Middle frontal gyrus (tissue), 1 donor: ENCODE measurements around the gene MBD3.

ENCODE experiments used
- DNase-seq: peaks from one replicate; pipeline ENCODE4 v3.0.0-alpha.2; 2015; ENCODE audit warnings: low spot score; ENCODE audit errors: extremely low spot score

MBD3 gene

DNA sequence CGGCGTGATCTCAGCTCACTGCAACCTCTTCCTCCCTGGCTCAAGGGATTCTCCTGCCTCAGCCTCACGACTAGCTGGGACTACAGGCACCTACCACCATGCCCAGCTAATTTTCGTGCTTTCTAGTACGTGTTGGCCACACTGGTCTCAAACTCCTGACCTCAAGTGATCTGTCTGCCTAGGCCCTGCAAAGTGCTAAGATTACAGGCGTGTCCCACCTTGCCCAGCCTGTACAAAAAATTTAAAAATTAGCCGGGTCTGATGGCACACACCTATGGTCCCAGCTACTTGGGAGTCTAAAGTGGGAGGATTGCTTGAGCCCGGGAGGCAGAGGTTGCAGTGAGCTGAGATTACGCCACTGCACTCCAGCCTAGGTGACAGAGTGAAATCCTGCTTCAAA is 19.9 kb downstream of the MBD3 start:
- no peak for DNase-seq

DNA sequence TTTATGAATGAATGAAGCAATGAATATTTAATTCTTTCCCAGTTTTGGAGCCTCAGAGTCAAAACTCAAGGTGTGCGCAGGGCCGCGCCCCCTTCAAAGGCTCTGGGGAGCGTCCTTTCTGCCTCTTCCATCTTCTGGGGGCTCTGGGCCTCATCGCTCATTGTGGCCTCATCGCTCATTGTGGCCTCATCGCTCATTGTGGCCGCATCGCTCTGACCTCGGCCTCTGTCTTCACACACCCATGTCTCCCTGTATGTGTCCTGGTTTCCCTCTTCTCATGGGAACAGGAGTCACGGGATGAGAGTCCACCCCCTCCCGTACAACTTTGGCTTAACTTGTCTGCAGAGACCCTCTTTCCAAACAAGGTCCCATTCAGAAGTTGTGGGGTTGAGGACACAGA is 21.3 kb downstream of the MBD3 start:
- no peak for DNase-seq

GRCh38 chr19:1570836-1571235 is 21.8 kb downstream of the MBD3 start:
- no peak for DNase-seq

DNA sequence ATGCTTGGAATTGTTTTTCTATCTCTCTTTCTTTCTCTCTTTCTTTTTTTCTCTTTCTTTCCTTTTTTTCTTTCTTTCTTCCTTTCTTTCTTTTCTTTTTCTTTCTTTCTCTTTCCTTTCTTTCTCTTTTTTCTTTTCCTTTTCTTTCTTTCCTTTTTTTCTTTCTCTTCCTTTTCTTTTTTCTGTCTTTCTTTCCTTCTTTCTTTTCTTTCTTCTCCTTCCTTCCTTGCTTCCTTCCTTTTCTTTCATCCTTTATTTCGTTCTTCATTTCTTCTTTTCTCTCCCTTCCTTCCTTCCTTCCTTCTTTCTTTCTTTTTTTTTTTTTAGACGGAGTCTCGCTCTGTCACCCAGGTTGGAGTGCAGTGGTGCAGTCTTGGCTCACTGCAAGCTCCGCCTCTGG is 22.7 kb downstream of the MBD3 start:
- no peak for DNase-seq

- DNase-seq: peak; percentile 27
Measured at GRCh38 chr19:1568320-1569019, 24.2 kb downstream of the MBD3 start, which contains the start of gene MEX3D. MEX3D (minus strand) TSS chr19:1568325; CDS start chr19:1568058, 267 bp downstream.

DNA sequence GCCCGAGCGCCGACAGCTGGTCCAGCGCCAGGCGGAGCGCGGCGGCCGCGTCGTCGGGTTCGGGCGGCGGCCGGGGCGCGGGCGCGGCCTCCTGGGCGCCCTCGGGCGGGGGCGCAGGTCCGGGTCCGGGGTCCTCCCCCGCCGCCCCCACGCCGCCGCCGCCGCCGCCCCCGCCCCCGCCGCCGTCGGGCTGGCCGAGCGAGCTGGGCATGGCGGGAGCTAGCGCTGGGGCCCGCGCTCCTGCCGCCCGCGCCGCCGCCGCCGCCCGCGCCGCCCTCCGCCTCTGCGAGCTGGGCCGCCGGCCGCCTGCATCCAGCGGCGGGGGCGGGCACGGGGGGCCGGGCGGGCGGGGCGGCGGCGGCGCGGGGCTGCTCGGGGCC is 24.8 kb downstream of the MBD3 start:
- no peak for DNase-seq

GRCh38 chr19:1567116-1567847 is 25.4 kb downstream of the MBD3 start:
- DNase-seq: no peak

DNA sequence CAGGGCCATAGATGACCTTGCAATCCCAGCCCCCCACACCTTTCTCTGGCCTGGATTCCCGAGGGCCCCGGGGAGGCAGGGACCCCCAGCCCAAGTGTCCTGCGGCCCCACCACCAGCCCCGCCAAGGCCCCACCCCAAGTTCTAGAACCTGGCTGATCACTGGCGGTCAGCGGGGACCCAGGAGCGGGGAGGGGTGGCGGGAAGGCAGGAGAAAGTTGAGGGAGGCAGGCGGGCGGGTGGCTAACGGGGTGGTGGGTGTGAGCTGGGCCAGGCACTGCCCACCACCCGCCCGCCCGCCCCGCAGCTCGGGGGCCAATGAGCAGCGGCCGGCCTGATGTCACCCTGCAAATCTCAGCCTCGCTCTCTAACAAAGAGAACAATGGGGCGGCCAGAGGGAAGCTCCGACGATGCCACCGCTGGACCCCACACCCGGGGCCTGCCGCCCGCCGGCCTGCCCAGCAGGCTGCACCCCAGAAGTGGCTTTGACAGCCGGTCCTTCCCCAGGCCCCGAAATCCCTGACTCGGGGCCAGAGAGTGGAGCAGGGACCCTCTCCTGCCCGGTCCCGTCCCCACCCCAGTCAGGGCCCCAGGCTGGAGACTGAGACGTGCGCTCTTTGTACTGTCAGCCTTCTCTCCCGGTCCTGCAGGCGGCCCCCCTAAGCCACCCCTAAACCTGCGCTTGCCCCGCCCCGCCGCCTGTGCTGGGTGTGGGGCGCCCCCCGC is 26.1 kb downstream of the MBD3 start:
- peak; percentile 74 for DNase-seq

DNA sequence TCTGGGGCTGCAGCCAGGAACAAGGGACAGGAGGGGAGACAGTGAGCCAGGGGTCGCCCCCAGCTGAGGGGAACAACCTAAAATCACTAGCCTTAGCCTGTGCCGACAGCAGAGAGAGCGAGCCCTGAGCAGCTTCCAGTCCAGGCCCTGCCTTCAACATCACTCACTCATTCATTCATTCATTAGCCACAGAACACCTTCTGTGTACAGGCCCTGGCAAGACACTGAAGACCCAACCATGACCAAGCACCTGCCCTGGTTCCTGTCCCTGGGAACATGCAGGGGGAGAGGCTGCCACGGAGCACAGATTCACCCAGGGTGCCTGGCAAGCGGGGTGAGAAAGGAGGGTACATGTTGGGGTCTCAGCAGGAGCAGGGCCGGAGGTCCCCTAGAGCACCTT is 29.4 kb downstream of the MBD3 start:
- no peak for DNase-seq

DNA sequence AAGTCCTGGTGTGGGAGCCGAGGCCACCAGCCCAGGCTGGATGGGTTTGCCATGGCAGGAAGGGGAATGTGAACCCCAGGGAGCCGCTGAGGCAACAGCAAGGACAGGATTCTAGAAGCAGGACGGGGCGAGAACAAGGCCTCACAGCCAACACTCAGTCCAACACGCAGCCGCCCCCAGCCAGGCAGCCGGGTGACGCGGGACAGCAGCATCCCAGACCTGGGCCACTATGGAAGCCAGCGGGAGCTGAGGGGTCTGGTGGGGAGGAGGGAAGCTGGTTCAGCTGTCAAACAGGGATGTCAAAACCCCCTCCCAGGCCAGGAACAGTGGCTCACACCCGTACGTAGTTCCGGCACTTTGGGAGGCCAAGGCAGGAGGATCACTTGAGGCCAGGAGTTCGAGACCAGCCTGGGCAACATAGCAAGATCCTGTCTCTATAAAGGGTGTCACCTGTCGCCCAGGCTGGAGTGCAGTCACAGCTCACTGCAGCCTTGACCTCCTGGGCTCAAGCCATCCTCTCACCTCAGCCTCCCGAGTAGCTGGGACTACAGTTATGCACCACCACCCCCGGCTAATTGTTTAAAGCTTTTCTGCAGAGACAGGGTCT is 31.3 kb downstream of the MBD3 start:
- DNase-seq: no peak

DNA sequence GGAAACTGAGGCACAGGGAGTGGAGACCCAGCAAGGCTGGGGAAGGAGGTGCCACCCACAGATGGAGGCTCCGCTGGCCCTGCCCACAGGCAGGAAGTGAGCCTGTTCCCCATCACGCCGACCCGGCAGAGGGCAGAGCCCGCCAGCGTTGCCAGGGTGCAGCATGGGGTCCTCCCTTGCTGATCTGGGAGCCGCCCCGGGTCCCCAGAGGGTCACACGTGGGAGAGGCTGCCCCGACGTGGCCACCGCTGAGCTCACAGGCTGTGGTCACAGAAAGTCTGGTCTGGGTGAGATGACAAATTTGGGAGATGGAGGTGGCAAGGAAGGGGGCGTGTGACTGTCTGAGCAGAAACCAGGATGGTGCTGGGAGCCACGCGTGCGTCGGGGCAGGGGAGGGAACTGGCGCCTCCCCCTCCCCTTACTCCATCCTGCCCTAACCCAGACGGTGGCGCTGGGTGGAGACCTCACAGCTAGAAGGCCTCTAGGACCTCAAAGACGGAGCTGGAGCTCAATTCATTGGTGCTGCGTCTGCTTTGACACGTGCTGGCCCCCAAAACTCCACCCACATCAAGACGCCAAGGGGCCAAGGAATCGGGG is 32.3 kb downstream of the MBD3 start:
- no peak for DNase-seq

DNA sequence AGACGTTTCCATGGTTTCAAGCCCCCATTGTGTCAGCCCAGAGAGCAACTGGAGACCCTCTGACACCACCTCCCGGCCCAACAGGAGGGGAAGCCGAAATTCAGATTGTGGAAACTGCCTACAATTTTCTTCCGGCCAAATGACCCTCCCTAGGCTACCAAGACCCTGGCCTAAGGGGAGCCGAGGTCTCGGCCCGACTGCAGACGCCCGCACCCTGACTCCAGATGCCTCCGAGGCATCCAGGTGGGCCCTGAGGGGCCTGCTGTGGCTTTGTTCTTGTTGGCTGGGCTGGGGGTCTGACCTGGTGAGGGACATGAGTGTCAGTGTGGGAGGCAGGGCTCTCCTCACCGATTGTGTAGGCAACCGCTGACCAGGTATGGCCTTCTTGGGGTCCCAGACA is 34.1 kb downstream of the MBD3 start:
- no peak for DNase-seq

GRCh38 chr19:1556390-1557070 is 36.1 kb downstream of the MBD3 start:
- no peak for DNase-seq

GRCh38 chr19:1555487-1556389 is 36.9 kb downstream of the MBD3 start:
- no peak for DNase-seq

DNA sequence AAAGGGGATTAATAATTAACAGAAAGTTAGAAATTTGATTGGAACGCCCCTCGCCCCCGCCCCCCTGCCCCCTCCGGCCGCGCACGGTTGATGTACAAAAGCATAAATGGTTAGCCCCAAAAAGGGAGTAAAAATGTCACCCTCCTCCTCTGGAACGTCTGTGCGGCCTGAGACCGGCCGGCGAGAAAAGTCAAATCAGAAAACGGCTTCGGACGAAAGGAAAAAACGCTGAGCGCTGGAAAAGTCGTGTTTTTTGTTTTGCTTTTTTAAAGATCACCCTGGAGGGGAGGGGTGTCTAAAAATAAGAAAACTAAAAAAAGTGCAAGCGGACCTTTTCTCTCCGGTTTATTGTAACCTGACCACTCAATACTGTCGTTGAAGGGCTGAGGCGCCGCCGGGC is 37.7 kb downstream of the MBD3 start:
- DNase-seq: no peak

DNA sequence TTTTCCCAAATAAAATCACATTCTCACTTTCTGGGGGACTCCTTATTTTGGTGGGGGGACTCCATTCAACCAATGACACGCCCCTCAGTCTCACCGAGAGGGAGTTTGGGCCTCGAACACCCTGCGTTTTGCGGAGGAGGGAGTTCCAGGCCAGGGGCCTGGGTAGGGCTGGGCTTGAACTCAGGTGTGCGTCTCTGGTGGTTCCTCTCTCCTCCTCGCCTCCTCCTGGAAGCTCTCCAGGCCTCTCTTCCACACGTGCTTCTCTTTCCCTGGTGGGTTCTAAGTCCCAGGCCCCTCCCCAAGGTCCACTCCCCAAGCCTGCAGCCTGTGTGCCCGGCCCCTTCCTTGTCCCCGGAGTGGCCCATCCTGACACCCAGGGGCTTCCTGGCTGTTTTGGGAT is 39.2 kb downstream of the MBD3 start:
- no peak for DNase-seq

DNA sequence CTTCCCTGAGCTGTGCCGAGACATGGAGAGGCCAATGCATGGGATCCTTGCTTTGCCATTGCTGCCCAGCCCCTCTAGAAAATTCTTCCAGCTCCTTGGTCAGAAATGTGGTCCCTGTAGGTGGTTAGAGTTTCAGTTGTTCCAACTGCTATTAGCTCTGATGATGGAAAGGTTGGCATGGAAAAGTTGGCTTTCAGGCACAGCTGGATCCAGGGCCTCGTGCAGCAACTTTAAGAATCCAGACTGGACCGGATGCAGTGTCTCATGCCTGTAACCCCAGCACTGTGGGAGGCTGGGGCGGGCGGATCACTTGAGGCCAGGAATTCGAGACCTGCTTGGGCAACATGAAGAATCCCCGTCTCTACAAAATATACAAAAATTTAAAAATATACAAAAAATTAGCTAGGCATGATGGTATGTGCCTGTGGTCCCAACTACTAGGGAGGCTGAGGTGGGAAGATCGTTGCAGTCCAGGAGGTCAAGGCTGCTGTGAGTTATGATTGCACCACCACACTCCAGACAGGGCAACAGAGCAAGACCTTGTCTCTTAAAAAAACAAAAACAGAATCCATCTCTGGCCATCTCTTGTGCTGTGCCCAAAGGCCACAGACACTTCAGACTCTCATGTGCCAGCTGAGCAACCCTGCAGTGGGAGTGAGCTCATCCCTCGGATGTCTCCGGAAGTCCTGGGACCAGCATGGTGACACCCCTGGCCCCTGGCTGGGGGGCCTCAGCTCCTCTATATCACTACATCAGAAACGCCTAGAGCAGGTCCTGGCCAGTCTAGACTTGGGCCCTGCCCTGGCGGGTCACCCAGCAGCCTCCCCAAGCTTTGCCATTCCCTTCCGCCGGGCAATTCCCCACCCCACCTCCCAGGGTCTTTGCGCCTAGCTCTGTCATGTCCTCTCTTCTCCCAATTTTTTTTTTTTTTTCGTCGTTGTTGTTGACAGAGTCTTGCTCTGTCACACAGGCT is 41.3 kb downstream of the MBD3 start:
- DNase-seq: no peak

DNA sequence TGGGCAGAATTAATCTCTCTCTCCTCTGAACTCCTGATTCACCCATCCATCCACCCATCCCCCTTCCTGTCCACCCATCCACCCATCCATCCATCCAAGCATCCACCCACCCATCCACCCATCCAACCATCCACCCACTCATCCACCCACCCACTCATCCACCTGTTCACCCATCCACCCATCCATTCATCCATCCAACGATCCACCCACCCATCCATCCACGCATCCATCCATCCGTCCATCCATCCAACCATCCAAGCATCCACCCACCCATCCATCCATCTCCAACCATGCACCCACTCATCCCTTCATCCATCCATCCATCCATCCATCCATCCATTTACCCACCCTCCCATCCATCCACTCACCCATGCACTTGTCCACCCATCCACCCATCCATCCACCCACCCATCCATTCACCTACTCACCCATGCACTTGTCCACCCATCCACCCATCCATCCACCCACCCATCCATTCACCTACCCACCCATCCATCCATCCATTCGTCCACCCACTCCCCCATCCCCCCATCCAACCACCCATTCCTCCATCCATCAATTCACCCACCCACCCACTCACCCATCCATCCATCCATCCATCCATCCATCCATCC is 43.2 kb downstream of the MBD3 start:
- DNase-seq: no peak
